T-helper 2 cell treated with Interferon-gamma antibody and Interleukin-4, amounts not matched to agents 5 μg/mL and 100 μg/mL, for 36 hours (primary cell): Measurements from ENCODE around the gene KLF4.

Experiments
- DNase-seq: peaks from one replicate; pipeline ENCODE4 v3.0.0; 2021; ENCODE audit warnings: low spot score
- H3K27ac Mint-ChIP-seq: one replicate; pipeline ENCODE4 v1.8.0; 2021; ENCODE audit warnings: mild to moderate bottlenecking, mixed read lengths
- H3K27me3 Mint-ChIP-seq: one replicate; pipeline ENCODE4 v1.8.0; 2021; ENCODE audit warnings: low read depth, mixed read lengths
- H3K36me3 Mint-ChIP-seq: one replicate; pipeline ENCODE4 v1.8.0; 2021; ENCODE audit warnings: low read depth, mixed read lengths
- H3K4me1 Mint-ChIP-seq: one replicate; pipeline ENCODE4 v1.8.0; 2021; ENCODE audit warnings: low read depth, mixed read lengths
- H3K4me3 Mint-ChIP-seq: one replicate; pipeline ENCODE4 v1.8.0; 2022; ENCODE audit warnings: mild to moderate bottlenecking, moderate library complexity, mixed read lengths
- H3K9me3 Mint-ChIP-seq: one replicate; pipeline ENCODE4 v1.8.0; 2021; ENCODE audit warnings: mixed read lengths

KLF4 gene

DNA sequence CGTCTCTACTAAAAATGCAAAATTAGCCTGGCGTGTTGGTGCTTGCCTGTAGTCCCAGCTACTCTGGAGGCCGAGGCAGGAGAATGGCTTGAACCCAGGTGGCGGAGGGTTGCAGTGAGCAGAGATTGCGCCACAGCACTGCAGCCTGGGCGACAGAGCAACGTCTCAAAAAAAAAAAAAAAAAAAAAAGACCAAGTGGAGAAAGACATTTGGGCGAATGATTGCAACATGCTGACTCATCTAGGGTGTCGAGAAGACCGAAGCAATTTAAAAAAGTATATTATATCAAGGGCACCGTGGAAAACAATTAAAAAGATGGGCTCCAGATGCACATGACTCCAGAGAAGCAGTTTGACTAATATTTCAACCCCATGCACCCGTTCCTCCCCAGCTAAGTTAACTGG lies 9.2 kb downstream of the KLF4 start:
- no peaks in the 10 kb centered on the region for H3K36me3 Mint-ChIP-seq
- DNase-seq = no peak
- no peak overlapping the region for H3K4me3 Mint-ChIP-seq
- H3K4me1 Mint-ChIP-seq = no peaks in the 10 kb centered on the region
- peaks cover 11% of the 10 kb centered on the region for H3K27me3 Mint-ChIP-seq
- H3K9me3 Mint-ChIP-seq = no peaks in the 10 kb centered on the region
- H3K27ac Mint-ChIP-seq = no peak overlapping the region

DNA sequence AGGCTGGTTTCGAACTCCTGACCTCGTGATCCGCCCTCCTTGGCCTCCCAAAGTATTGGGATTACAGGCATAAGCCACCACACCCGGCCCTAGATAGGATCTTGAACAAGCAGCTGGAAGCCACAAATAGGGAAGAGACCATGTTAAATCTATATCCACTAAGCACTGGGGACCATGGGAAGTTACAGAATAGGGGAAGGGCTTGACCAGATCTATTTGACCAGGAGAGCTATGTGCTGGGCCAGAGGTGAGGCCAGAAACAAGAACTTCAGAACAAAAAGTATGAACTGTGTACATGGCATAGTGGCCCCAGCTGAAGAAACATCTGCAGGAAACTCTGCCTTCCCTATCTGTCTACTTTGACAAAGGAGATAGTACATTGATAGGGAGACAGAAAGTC lies 10.8 kb downstream of the KLF4 start:
- no peaks in the 10 kb centered on the region for H3K4me1 Mint-ChIP-seq
- no peak overlapping the region for H3K27ac Mint-ChIP-seq
- peaks cover 8% of the 10 kb centered on the region for H3K27me3 Mint-ChIP-seq
- no peak for DNase-seq
- H3K36me3 Mint-ChIP-seq = no peaks in the 10 kb centered on the region
- H3K4me3 Mint-ChIP-seq = no peak overlapping the region
- no peaks in the 10 kb centered on the region for H3K9me3 Mint-ChIP-seq

DNA sequence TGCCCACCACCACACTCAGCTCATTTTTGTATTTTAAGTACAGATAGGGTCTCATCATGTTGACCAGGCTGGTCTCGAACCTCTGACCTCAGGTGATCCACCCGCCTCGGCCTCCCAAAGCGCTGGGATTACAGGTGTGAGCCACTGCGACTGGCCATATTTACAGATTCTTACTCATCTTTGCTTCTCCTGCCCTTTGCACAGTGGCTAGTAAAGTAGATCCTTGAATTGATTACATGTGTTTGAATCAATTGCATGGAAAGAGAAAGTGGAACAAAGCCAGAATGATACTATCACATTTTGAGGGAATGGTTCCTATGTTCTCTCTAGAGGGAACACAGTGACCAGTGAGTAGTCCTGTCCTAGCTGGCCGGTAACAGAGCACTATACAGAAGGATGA lies 15.4 kb downstream of the KLF4 start:
- Mint-ChIP-seq H3K4me1 (no peaks in the 10 kb centered on the region), H3K27me3 (peaks cover 3% of the 10 kb centered on the region), H3K4me3 (no peak overlapping the region), H3K36me3 (no peaks in the 10 kb centered on the region), H3K27ac (no peak overlapping the region), H3K9me3 (no peaks in the 10 kb centered on the region)
- no peak for DNase-seq

DNA sequence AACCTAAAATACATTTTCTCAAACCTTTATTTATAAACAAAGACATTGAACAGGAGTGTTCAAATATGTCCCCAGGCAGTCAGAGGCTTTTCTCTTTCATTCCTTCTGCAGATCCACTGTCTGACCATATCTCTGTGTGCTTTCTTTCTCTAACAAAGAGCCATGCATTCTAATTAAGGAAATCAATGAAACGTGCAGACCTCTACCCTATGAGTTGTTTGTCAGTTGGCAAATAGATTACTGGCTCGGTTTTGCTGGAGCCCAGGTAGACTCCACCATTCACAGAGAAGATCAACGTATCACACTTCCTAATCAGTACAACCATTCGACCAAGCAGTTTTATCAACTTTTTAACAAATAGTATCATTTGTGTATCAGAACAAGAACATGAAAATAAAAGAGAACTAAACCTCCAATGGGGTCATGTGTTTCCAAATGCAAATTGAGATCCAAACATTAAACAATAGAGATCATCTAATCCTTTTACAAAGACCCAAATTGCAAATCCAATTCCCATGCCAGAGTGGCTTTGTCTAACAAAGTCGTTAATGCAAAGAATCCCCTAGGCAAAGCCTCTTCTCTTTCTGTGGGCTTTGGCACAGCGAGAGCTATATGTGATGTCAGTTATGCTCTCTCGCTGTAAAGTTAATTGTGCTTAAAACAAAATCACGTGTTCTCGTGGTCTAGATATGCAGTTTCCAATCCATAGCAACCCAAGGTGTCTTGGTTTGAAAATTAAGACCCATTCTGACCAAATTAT lies 16.8 kb downstream of the KLF4 start:
- Mint-ChIP-seq H3K36me3 (no peaks in the 10 kb centered on the region), H3K4me1 (no peaks in the 10 kb centered on the region), H3K27ac (no peak overlapping the region), H3K9me3 (no peaks in the 10 kb centered on the region), H3K4me3 (no peak overlapping the region), H3K27me3 (no peaks in the 10 kb centered on the region)
- no peak for DNase-seq

DNA sequence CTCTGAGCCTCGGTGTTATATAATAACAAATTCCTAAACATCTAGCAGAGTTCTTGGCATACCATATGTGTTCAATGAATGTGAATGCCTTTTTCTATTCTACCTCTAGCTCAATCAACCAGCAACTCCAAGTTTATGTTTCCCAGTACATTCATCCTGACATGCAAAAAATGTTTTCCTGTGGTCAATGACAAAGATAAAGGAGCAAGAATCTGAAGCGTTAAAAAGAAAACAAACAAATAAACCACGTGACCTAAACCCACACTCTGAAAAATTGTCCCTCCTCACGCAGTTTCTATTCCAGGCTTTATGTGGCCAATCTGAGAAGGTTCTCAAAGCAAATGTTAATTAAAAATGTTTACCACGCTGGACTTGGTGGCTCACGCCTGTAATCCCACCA lies 18.0 kb downstream of the KLF4 start:
- DNase-seq = no peak
- no peaks in the 10 kb centered on the region for H3K4me1 Mint-ChIP-seq
- peaks cover 9% of the 10 kb centered on the region for H3K27me3 Mint-ChIP-seq
- no peak overlapping the region for H3K4me3 Mint-ChIP-seq
- no peaks in the 10 kb centered on the region for H3K36me3 Mint-ChIP-seq
- H3K27ac Mint-ChIP-seq = no peak overlapping the region
- no peaks in the 10 kb centered on the region for H3K9me3 Mint-ChIP-seq

DNA sequence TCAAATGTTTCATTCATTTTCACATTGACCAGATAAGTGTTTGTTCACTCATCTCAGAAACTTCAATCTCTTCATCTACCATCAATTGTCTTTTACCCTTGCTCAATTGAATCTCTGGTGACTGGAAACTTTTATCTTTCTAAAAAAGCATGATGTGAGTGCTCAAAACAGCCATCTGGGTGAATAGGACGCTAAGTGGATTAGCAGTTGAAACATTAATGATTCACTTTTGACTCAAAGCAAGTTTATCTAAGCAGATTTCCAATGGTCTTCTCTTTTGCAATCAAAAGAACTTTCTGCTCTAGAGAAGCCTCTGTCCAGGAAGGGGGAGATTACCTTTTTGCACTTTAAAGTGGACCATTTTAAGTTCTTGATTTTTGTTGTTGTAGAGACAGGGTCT lies 22.2 kb downstream of the KLF4 start:
- H3K27me3 Mint-ChIP-seq = peaks cover 32% of the 10 kb centered on the region
- no peak overlapping the region for H3K4me3 Mint-ChIP-seq
- H3K4me1 Mint-ChIP-seq = no peaks in the 10 kb centered on the region
- H3K36me3 Mint-ChIP-seq = no peaks in the 10 kb centered on the region
- no peak overlapping the region for H3K27ac Mint-ChIP-seq
- DNase-seq = no peak
- no peaks in the 10 kb centered on the region for H3K9me3 Mint-ChIP-seq

DNA sequence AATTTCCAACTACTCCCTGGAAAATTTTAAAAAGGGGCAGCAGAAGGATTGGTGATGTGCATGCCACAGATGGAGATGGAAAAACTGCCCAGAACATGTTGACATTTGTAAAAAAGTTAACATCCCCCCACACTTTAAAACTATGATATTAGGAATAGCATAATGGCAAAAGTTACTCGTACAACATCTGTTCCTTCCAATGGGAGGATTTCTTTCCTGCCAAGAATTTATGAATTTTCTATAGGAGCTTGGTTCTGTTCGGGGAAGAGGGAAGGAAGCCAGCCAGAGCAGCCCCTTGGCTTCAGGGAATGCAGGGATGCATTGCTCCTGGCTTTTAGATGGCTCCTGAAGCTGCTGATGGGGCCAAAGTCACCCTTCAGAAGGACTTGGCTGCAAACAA lies 22.7 kb downstream of the KLF4 start:
- H3K4me3 Mint-ChIP-seq = no peak overlapping the region
- no peaks in the 10 kb centered on the region for H3K36me3 Mint-ChIP-seq
- no peaks in the 10 kb centered on the region for H3K4me1 Mint-ChIP-seq
- peaks cover 32% of the 10 kb centered on the region for H3K27me3 Mint-ChIP-seq
- no peak overlapping the region for H3K27ac Mint-ChIP-seq
- DNase-seq = no peak
- H3K9me3 Mint-ChIP-seq = no peaks in the 10 kb centered on the region

DNA sequence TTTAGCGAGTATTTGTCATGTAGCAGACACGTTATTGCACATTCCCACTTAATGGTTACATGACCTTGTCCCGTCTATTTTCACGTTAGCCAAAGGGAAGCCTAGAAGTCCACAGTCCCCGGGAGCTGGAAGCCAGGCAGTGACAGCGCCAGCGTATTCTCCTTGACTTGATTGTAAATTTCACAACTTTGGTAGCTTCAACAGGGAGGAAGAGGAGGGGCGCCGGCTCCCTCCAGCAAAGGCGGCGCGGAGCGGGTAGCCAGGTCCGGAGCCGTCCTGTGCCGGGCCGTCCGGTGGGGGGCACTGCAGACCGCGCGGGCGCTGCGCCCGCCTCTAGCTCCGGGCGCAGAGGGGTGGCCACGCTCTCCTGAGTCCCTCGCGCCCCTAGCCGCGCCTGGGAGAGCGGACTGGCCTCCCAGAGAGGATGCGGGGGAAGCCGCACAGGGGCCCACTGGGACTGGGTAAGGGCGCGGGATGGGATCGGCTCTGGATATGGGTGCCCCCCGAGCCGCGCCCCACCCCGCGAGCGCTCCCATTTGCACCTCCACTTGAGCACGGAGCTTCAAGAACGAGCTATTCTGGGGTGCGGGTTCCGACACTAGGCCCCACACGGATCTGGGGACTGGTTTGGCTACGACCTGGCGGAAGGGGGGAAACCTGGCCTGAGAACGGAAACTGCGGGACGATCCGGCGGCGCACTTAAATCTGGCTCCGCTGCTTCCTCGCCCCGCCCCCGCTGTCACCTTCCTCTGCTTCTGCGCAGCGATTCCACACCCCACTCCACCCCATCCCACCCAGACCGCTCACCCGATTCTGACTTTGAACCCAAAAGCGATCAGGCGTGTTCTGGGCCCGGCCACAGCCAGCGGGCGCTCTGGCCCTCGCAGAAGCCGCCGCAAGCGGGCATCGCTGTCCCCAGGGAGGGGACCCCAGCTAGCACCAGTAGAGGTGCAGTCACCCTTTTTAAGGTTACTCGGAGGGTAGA lies 23.8 kb downstream of the KLF4 start:
- DNase-seq = no peak
- Mint-ChIP-seq H3K9me3 (no peaks in the 10 kb centered on the region), H3K27me3 (peaks cover 32% of the 10 kb centered on the region), H3K27ac (no peak overlapping the region), H3K4me1 (no peaks in the 10 kb centered on the region), H3K36me3 (no peaks in the 10 kb centered on the region), H3K4me3 (peak overlapping the region; percentile 43)

DNA sequence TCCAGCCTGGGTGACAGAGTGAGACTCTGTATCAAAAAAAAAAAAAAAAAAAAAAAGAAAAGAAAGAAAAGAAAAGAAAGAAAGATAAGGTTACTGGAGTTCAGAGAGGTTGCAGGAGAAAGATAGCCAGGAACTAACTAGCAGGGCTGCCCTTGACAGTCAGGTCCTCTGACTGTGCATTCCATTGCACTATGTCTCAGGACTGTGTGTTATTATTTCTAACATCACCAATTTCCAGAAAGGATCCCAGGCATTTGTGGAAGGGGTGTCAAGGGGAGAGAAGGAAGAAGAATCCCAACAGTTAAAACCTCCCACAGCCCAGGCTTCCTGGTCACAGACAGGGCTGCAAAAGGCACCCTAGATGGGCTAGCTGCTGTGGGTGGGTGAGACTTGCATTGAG lies 25.1 kb downstream of the KLF4 start:
- Mint-ChIP-seq H3K27me3 (peaks cover 32% of the 10 kb centered on the region), H3K9me3 (no peaks in the 10 kb centered on the region), H3K27ac (no peak overlapping the region), H3K4me3 (no peak overlapping the region), H3K36me3 (no peaks in the 10 kb centered on the region), H3K4me1 (no peaks in the 10 kb centered on the region)
- no peak for DNase-seq

DNA sequence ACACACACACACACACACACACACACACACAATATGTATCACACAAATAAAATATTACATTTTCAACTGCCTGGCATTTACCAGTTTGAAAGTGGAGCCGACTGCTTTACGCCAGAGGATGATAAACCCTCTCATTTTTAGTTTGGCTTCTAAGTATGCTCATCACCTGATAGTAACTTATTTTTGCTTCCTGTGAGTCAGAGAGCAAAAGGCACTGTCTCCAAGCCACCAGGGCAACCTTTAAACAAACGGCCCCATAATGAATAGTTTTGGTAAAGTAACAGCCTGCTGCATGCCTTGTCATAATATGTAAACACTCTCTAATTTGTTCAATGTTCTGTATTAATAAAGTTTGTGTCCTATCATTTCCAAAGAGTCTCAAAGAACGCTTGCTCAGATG lies 26.9 kb downstream of the KLF4 start:
- Mint-ChIP-seq H3K36me3 (no peaks in the 10 kb centered on the region), H3K27ac (no peak overlapping the region), H3K4me1 (no peaks in the 10 kb centered on the region), H3K27me3 (peaks cover 32% of the 10 kb centered on the region), H3K4me3 (no peak overlapping the region), H3K9me3 (no peaks in the 10 kb centered on the region)
- DNase-seq = no peak

DNA sequence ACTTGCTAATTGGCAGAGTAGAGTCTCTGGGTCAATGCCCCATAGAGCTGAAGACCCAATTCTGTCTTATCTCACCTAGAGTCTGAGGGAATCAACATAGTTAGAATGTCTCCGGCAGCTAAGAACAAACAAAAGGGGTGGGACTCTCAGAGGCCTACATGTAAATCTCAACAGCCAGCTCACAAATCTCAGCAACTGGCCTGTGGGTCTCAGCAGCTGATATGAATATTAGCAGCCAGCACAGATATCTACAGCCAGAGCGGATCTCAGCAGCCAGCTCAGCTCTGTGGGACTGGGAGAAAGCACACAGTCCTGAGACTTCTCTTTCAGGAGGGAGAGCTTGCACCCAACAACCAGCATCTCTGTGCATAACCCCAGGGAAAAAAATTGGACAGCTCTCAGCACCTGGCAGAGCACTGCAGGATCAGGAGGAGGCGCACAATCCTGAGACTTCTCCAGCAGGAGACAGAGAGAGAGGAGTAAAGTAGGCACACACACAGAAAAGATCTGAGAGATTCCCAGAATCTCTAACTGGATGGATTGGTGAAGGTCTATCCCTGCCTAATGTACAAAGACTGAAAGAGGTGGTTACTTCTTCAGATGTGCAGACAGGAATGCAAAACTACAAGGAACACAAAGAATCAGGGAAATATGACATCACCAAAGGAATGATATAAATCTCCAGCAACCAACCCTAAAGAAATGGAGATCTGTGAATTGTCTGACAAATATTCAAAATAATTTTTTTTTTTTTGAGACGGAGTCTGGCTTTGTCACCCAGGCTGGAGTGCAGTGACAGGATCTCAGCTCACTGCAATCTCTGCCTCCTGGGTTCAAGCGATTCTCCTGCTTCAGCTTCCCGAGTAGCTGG lies 29.2 kb downstream of the KLF4 start:
- H3K27ac Mint-ChIP-seq = no peak overlapping the region
- H3K9me3 Mint-ChIP-seq = no peaks in the 10 kb centered on the region
- no peaks in the 10 kb centered on the region for H3K4me1 Mint-ChIP-seq
- H3K27me3 Mint-ChIP-seq = peaks cover 17% of the 10 kb centered on the region
- no peak overlapping the region for H3K4me3 Mint-ChIP-seq
- no peaks in the 10 kb centered on the region for H3K36me3 Mint-ChIP-seq
- no peak for DNase-seq

DNA sequence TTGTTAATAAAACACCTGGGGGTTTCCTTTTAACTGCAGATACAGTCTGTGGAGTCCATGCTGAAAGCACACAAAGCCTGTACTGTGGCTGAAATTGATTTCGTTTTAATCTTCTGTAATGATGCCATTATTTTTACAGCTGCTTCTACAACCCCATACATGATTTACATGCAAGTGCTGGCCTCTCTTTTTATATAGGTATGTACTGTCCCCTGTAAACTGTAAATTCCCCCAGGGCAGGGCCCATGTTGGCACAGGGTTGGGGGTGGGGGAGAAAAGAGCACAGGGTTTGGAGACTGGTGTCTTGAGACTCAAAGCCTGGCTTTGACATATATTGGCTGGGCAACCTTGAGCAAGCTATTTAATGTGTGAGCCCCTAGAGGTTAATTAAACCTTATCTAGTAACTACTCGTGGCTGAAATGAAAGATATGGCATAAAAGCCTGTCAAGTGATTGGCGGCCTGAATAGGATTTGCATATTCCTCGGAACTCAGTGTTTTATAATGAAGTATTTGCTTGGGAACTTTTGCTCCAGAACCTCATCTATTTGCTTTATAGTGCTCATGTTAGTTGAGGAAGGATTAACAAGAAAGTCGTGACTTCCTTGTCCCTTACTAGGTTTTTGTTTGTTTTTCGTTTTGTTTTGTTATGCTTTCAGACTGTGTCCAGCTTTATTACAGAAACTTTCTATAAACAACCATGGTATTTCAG lies 34.0 kb downstream of the KLF4 start:
- Mint-ChIP-seq H3K4me3 (no peak overlapping the region), H3K4me1 (no peaks in the 10 kb centered on the region), H3K36me3 (no peaks in the 10 kb centered on the region), H3K9me3 (no peaks in the 10 kb centered on the region), H3K27ac (no peak overlapping the region), H3K27me3 (no peaks in the 10 kb centered on the region)
- no peak for DNase-seq

DNA sequence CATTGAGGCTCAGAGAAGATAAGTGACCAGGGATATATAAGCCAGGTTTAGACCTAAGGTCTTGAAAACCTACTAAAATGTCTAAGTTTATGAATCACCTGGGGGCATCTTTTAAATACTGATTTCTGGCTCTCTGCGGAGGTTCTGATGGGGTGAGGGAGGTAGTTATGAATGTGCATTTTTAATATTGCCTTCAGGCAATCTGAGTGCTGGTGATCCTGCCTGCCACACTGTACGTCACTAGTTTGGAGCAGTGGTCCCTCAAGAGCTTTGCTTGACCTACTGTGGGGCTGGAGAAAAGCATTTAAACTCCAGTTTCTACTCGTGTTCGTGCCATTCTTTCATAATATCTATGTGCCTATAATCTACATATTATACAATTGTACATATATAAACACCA lies 36.1 kb downstream of the KLF4 start:
- Mint-ChIP-seq H3K9me3 (no peaks in the 10 kb centered on the region), H3K27me3 (no peaks in the 10 kb centered on the region), H3K27ac (no peak overlapping the region), H3K36me3 (no peaks in the 10 kb centered on the region), H3K4me3 (no peak overlapping the region), H3K4me1 (no peaks in the 10 kb centered on the region)
- DNase-seq = no peak
